IgD-negative memory B cell (primary cell): ENCODE results near the gene RAD23B. TPM values are rescaled to one million over a fixed set of nuclear protein-coding genes. Genes with fewer than 3 reads are reported as not detected.
A peak's percentile ranks its signal among the peaks of the same experiment; 100 is the strongest.
"Not testable (repeated sequence)": the region's sequence is repeated elsewhere in the genome, so short reads cannot be mapped to it uniquely, and the experiment has no call there.

ENCODE experiments used
- H3K27ac Mint-ChIP-seq, 3 donors: one replicate each; pipeline ENCODE4 v1.8.0; 2020 to 2022; ENCODE audit warnings: mild to moderate bottlenecking in 3 of 3, mixed read lengths in 3 of 3, moderate library complexity in 1 of 3
- H3K27me3 Mint-ChIP-seq: one replicate; pipeline ENCODE4 v1.8.0; 2021; ENCODE audit warnings: mixed read lengths
- H3K36me3 Mint-ChIP-seq: one replicate; pipeline ENCODE4 v1.8.0; 2020; ENCODE audit warnings: mild to moderate bottlenecking, mixed read lengths
- H3K4me1 Mint-ChIP-seq, 3 donors: one replicate each; pipeline ENCODE4 v1.8.0; 2020 to 2022; ENCODE audit warnings: mixed read lengths in 3 of 3, mild to moderate bottlenecking in 1 of 3
- H3K4me3 Mint-ChIP-seq, 4 donors: one replicate each; pipeline ENCODE4 v1.8.0; 2020 to 2022; ENCODE audit warnings: mild to moderate bottlenecking in 4 of 4, mixed read lengths in 4 of 4, moderate library complexity in 3 of 4
- H3K9me3 Mint-ChIP-seq, 3 donors: one replicate each; pipeline ENCODE4 v1.8.0; 2020 to 2021; ENCODE audit warnings: mixed read lengths in 3 of 3, mild to moderate bottlenecking in 1 of 3
- polyA plus RNA-seq: library from polyadenylated mRNA; unstranded; fragments of 300-500 nt; fragmentation: Illumina TruSeq; gene quantifications from one replicate; pipeline ENCODE4 v1.2.3, GENCODE V29; 2021

Gene RAD23B
- polyA plus RNA-seq, 1 donor from 2014 or later, result 17.6 TPM

DNA sequence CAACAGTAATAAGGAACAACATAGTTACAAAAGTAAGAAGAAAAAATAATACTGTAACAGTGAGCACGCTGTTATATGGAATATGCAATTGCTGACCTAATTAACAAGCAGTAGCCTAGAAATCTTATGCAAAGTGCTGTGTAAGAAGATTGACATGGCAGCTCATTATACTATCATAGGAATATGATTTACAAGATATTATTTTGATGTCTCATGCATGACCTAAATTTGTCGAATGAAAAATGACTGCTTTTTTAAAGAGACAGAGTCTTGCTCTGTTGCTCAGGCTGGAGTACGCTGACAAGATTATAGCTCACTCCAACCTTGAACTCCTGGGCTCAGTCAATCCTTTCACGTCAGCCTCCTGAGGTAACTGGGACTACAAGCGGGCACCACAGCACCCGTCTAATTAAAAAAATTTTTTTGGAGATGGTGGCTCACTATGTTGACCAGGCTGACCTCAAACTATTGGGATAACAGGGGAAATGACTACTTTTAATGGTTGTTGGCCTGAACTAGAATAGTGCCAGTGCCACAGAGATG is 10.5 kb downstream of the RAD23B start:
- Mint-ChIP-seq H3K27me3 (no peaks in the 10 kb centered on the region), H3K4me3 (no peak overlapping the region), H3K36me3 (peaks cover 4% of the 10 kb centered on the region), H3K27ac (no peak overlapping the region), H3K4me1 (peaks cover 45 to 62% (median 59%) of the 10 kb centered on the region in 3 donors), H3K9me3 (no peaks in the 10 kb centered on the region)

DNA sequence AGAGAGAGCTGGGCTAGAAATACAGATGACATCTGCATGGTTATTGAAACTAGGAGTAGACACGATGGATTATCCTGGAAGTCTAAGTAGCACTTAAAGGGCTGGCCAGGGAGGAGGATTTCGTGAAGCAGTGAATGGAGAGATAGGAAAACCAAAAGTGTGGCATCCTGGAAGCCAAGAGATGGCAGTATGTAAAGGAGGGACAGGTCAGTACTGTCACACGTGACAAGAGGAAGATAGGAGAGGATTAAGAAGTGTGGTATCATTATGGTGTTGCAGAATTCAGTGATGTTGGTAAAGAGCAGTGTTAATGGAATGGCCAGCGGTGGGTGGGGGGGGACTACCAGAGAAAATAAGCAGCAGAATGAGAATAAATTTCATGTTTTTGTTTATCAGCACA is 11.7 kb downstream of the RAD23B start:
- no peaks in the 10 kb centered on the region for H3K9me3 Mint-ChIP-seq
- H3K4me3 Mint-ChIP-seq, result peak overlapping the region in 2 of 4 donors; percentile 28 to 42

DNA sequence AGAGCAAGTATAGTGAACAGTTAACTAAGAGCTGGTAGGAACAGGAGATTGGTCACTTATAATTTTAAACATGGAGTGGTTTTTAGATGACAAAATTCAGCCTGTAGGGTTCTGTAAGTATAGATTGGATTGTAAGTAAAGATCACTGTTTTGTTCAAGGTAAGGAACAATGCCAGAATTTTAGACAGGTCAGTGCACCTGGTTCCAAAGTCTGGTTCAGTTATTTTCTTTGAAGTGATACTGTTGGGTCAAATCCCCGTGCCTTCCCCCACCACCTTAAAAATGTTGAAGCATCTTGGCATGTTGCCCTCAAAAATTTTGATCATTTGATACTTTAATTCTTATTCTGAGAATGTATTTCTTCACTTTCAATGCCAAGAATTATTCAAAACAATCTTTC is 12.9 kb downstream of the RAD23B start:
- peaks cover 46 to 48% (median 47%) of the 10 kb centered on the region in 3 donors for H3K4me1 Mint-ChIP-seq
- peak overlapping the region in 1 of 4 donors; percentile 70 for H3K4me3 Mint-ChIP-seq
- H3K36me3 Mint-ChIP-seq, result peaks cover 5% of the 10 kb centered on the region

More for the DNA sequence above, 11.7 kb downstream of the RAD23B start:
- H3K27me3 Mint-ChIP-seq, result no peaks in the 10 kb centered on the region
- H3K36me3 Mint-ChIP-seq, result peaks cover 5% of the 10 kb centered on the region
- H3K4me1 Mint-ChIP-seq, result peaks cover 51 to 58% (median 55%) of the 10 kb centered on the region in 3 donors
- H3K27ac Mint-ChIP-seq, result peak overlapping the region in 2 of 3 donors; percentile 73 to 76

DNA sequence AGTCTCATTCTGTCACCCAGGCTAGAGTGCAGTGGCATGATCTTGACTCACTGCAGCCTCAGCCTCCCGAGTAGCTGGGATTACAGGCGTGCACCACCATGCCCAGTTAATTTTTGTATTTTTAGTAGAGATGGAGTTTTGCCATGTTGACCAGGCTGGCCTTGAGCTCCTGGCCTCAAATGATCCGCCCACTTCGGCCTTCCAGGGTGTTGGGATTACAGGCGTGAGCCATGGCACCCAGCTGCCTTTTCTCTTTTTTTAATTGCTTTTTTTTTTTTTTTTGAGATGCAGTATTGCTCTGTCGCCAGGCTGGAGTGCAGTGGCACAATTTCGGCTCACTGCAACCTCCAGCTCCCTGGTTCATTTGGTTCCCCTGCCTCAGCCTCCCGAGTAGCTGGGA is 13.5 kb downstream of the RAD23B start:
- not testable (repeated sequence) for H3K27me3 Mint-ChIP-seq, H3K27ac Mint-ChIP-seq, H3K4me3 Mint-ChIP-seq, H3K36me3 Mint-ChIP-seq, H3K9me3 Mint-ChIP-seq
- peaks cover 46% of the 10 kb centered on the region in 3 donors for H3K4me1 Mint-ChIP-seq

More for the DNA sequence above, 12.9 kb downstream of the RAD23B start:
- peak overlapping the region in 2 of 3 donors; percentile 69 to 73 for H3K27ac Mint-ChIP-seq
- no peaks in the 10 kb centered on the region for H3K9me3 Mint-ChIP-seq
- H3K27me3 Mint-ChIP-seq, result no peaks in the 10 kb centered on the region

DNA sequence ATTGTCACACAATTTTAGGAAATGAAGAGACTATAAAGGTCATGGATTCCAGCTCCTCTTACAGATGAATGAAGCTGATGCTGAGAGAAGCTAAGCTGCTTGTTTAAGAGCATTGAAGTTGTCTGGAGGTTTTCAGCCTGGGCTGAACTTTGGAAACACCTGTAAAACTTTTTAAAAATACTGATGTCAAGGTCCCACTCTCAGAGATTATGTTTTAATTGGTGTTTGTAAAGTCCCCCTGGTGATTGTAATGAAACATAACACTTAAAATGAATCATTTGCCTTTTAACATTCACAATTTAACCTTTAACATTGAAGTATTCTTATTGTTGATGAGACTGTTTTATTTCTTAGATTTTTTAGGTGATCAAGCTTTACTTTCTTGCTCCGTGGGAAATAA is 16.4 kb downstream of the RAD23B start:
- Mint-ChIP-seq H3K9me3 (no peaks in the 10 kb centered on the region), H3K27me3 (no peaks in the 10 kb centered on the region), H3K27ac (no peak overlapping the region), H3K36me3 (peaks cover 5% of the 10 kb centered on the region), H3K4me1 (peaks cover 28 to 32% (median 29%) of the 10 kb centered on the region in 3 donors), H3K4me3 (no peak overlapping the region)

DNA sequence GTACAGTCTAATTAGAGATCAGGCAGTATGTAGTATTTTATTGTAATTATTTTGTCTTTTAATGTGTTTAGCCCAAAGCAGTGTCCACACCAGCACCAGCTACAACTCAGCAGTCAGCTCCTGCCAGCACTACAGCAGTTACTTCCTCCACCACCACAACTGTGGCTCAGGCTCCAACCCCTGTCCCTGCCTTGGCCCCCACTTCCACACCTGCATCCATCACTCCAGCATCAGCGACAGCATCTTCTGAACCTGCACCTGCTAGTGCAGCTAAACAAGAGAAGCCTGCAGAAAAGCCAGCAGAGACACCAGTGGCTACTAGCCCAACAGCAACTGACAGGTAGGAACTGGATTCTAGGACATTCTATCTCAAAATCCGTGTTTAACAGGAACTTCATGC is 23.2 kb downstream of the RAD23B start:
- Mint-ChIP-seq H3K4me3 (no peak overlapping the region), H3K4me1 (peaks cover 11 to 18% (median 18%) of the 10 kb centered on the region in 3 donors), H3K27ac (no peak overlapping the region)

DNA sequence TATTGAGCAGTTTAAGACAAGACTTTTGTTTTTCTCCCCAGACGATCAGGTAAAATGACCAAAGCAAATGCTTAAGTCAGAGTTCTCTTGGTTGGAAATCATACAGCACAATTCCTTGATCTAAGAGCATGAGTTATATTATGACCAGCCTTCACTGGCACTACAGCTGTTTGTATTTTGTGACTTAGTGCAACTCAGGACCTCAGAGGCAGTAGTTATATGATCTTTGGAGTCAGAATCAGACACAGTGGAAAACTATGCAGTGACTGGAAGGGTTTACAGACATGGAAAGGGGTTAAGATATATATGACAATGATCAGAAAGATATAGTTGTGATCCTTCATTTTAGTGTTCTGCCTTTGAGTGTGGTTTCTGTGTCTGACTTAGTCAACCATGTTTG is 24.3 kb downstream of the RAD23B start:
- Mint-ChIP-seq H3K27ac (no peak overlapping the region), H3K4me3 (no peak overlapping the region)

More for the DNA sequence above, 23.2 kb downstream of the RAD23B start:
- Mint-ChIP-seq H3K36me3 (no peaks in the 10 kb centered on the region), H3K9me3 (no peaks in the 10 kb centered on the region), H3K27me3 (no peaks in the 10 kb centered on the region)

DNA sequence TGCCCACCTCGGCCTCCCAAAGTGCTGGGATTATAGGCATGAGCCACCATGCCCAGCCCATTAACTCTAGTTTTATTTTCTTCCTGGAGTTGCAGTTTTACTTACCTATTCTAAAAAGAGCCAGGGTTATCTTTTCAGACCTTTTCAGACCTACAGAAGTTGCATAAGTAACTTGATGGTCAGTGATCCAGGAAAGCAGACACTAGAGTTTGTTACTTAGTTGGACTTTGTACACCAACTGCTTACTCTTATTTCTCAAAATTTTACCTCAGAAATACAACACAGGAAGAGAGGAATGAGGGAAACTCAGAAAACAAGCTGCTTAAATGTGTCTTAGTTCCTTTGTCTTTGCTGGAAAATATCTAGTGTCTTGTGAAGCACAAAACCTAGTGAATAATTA is 25.4 kb downstream of the RAD23B start:
- Mint-ChIP-seq H3K4me1 (peaks cover 18 to 28% (median 22%) of the 10 kb centered on the region in 3 donors), H3K27ac (no peak overlapping the region), H3K4me3 (no peak overlapping the region)

More for the DNA sequence above, 24.3 kb downstream of the RAD23B start:
- no peaks in the 10 kb centered on the region for H3K36me3 Mint-ChIP-seq
- no peaks in the 10 kb centered on the region for H3K27me3 Mint-ChIP-seq
- H3K4me1 Mint-ChIP-seq, result peaks cover 15 to 23% (median 22%) of the 10 kb centered on the region in 3 donors
- no peaks in the 10 kb centered on the region for H3K9me3 Mint-ChIP-seq

DNA sequence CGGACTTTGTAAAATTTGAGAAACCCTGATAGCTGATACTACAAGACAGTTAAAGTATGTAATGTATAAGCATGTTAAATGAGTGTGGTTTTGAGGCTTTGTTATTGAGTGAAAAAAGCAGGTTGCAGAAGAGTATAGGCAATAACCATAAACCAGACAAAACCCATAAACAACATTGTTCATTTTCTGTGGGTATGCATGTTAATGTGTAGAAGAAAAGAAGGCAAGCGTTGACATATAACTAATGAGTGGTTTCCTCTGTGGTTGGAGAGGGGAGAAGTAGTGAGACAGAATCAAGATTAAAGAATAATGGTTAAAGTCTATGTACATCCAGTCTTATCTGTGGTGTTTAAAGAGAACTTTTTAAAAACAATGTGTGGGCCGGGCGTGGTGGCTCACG is 26.2 kb downstream of the RAD23B start:
- Mint-ChIP-seq H3K4me3 (no peak overlapping the region), H3K4me1 (peaks cover 25 to 35% (median 26%) of the 10 kb centered on the region in 3 donors), H3K27ac (peak overlapping the region in 1 of 3 donors; percentile 36), H3K36me3 (peaks cover 4% of the 10 kb centered on the region), H3K27me3 (no peaks in the 10 kb centered on the region), H3K9me3 (no peaks in the 10 kb centered on the region)

More for the DNA sequence above, 25.4 kb downstream of the RAD23B start:
- H3K36me3 Mint-ChIP-seq, result peaks cover under 1% of the 10 kb centered on the region
- no peaks in the 10 kb centered on the region for H3K9me3 Mint-ChIP-seq
- H3K27me3 Mint-ChIP-seq, result no peaks in the 10 kb centered on the region

DNA sequence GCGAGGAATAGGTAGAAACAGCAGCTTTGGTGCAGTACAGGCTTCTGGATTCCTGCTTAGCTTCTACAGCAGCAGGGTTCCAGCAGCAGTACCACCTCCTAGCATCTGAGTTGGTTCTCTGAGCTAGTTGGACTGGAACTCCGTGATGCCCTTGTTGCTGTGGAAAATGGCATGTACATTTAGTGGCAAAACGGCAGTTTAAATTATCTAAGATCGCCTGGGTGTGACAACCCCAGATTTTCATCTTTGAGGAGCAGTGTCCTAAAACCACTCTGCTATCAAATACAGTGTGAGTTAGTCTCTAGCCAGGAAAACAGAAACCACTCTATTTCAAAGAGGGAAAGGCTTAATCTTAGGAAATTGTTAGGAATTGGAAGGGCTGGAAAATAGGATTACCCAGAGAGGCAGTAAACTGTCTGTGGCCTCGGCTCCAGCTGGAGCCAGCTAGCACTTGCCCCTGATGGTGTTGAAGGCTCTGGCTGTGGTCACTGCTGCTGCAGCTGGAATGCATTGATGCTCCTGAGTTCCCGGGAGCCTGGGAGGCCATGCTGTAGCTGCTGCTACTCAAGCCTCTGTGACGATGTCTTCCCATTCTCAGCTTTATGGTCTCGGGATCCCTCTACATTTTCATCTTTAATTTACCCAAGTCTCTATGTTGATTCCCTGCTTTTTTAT is 29.4 kb downstream of the RAD23B start:
- Mint-ChIP-seq H3K27ac (no peak overlapping the region), H3K4me3 (no peak overlapping the region), H3K36me3 (peaks cover 7% of the 10 kb centered on the region), H3K27me3 (no peaks in the 10 kb centered on the region), H3K9me3 (no peaks in the 10 kb centered on the region), H3K4me1 (peaks cover 40 to 52% (median 45%) of the 10 kb centered on the region in 3 donors)

DNA sequence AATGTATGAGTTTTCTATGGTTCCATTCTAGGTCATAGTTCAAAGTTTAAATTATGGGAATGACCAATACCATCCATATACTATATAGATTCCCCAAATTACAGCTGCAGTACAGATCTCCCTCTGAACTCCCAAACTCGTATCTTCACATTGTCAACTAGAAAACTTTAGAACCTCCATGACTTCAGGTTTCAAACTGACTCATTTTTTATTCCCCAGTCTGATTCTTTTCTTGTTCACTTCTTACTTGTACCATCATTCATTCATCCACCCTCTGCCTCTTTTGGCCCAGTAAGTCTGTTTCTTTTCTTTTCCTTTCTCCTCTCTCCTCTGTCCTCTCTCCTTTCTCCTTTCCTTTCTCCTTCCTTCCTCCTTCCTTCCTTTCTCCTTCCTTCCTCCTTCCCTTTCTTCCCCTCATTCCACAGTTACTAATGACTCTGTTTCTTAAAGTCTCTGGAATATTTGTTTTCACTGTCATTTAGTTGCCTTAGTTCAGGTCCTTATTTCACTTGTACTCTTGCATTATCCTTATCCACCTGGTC is 30.5 kb downstream of the RAD23B start:
- peaks cover 12% of the 10 kb centered on the region for H3K36me3 Mint-ChIP-seq
- no peaks in the 10 kb centered on the region for H3K27me3 Mint-ChIP-seq
- H3K9me3 Mint-ChIP-seq, result no peaks in the 10 kb centered on the region
- H3K27ac Mint-ChIP-seq, result peak overlapping the region in 2 of 3 donors; percentile 21 to 54
- H3K4me3 Mint-ChIP-seq, result no peak overlapping the region
- H3K4me1 Mint-ChIP-seq, result peaks cover 43 to 63% (median 50%) of the 10 kb centered on the region in 3 donors

DNA sequence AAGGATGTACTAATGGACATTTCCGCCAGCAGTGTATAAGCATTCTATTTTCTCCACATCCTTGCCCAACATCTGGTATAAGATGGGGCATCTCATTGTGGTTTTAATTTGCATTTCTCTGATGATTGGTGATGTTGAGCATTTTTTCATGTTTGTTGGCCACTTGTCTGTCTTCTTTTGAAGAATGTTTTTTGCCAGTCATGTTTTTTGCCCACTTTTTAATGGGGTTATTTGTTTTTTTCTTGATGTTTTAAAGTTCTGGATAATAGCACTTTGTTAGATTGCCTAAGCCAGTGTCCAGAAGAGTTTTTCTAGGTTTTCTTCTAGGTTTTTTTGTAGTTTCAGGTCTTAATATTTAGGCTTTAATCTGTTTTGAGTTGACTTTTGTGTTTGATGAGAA is 31.7 kb downstream of the RAD23B start:
- Mint-ChIP-seq H3K9me3 (no peaks in the 10 kb centered on the region), H3K4me3 (peak overlapping the region in 1 of 4 donors; percentile 23)

DNA sequence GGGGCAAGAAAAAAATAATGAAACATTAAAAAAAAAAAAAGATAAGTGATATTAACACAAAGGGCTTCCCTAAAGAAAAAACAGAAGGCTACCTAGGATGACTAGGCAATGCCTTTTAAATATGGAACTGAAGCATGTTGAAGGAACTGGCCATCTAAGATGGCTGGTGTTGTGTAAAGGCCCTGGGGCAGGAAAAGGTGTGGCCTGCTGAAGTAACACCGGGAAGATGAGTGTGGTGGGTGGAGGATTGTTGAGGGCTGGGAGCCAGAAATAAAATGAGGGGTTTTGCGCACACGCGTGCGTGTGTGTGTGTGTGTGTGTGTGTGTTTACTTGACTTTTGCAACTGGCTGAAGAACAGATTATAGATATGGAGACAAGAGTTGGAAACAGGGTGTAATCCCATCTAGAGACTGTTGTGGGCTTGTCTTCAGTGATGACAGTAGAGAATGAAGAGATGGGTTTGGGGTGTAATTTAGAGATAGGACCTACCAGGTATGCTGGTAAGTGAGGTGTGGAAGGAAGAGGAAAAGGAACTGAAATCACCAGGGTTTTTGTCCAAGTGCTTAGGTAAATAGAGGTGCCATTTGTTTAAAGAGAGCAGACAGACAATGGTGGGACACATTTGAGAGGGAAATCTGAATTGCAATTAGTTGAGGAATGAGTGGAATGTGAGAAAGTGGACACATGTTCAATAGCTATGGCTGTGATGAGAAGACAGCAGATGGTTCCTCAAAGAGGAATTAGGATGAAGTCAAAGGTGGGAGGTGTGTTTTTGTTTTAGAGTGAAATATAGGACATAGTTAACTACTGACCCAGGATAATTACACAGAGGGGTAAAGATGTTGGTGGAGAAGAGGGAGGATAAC is 33.9 kb downstream of the RAD23B start:
- H3K9me3 Mint-ChIP-seq, result no peaks in the 10 kb centered on the region
- H3K4me1 Mint-ChIP-seq, result peaks cover 30 to 48% (median 40%) of the 10 kb centered on the region in 3 donors
- H3K27me3 Mint-ChIP-seq, result no peaks in the 10 kb centered on the region
- peak overlapping the region in 2 of 4 donors; percentile 13 to 34 for H3K4me3 Mint-ChIP-seq
- H3K36me3 Mint-ChIP-seq, result peaks cover 12% of the 10 kb centered on the region
- peak overlapping the region in 1 of 3 donors; percentile 72 for H3K27ac Mint-ChIP-seq

More for the DNA sequence above, 31.7 kb downstream of the RAD23B start:
- no peaks in the 10 kb centered on the region for H3K27me3 Mint-ChIP-seq
- peaks cover 39 to 58% (median 47%) of the 10 kb centered on the region in 3 donors for H3K4me1 Mint-ChIP-seq
- peak overlapping the region in 1 of 3 donors; percentile 9 for H3K27ac Mint-ChIP-seq
- H3K36me3 Mint-ChIP-seq, result peaks cover 12% of the 10 kb centered on the region

DNA sequence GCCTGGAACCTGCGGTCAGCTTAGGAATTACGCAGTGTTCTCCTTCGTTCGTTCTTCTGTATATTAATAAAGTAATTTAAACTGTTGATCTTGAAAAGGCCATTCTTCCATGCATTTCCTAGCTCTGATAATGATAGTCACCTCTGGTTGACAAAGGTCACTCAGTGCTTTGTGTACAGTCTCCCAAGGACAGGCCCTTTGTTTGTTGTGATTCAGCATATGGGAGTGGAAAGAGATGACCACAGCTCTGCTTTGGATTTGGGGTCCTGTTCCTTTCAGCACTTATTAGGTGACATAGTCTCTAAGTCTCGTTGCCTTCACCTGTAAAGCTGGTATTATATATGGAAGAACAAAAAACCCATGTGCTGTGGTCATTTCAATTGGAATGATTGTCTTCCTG is 39.6 kb downstream of the RAD23B start:
- no peak overlapping the region for H3K4me3 Mint-ChIP-seq
- peaks cover 7 to 14% (median 10%) of the 10 kb centered on the region in 3 donors for H3K4me1 Mint-ChIP-seq
- H3K27me3 Mint-ChIP-seq, result no peaks in the 10 kb centered on the region
- peaks cover 17% of the 10 kb centered on the region for H3K36me3 Mint-ChIP-seq
- no peak overlapping the region for H3K27ac Mint-ChIP-seq
- H3K9me3 Mint-ChIP-seq, result peaks cover 0 to 4% (median 0%) of the 10 kb centered on the region in 3 donors
